ENCODE measurements around the gene ARHGAP30.

DNA sequence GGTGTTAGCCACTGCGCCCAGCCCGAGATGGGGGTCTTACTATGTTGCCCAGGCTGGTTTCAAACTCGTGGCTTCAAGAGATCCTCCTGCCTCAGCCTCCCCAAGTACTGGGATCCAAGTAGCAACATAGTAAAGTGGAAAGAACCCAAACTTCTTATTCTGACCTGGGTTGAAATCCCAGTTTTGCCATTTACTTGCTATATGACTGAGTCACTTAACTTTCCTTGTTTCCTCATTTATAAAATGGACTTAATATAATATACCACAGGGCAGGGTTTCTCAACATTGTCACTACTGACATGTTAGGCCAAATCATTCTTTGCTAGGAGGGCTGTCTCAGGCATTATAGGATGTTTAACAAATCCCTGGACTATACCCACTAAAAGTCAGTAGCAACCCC is 41.4 kb upstream of the ARHGAP30 start:
- TF ChIP-seq, protein P1, sequence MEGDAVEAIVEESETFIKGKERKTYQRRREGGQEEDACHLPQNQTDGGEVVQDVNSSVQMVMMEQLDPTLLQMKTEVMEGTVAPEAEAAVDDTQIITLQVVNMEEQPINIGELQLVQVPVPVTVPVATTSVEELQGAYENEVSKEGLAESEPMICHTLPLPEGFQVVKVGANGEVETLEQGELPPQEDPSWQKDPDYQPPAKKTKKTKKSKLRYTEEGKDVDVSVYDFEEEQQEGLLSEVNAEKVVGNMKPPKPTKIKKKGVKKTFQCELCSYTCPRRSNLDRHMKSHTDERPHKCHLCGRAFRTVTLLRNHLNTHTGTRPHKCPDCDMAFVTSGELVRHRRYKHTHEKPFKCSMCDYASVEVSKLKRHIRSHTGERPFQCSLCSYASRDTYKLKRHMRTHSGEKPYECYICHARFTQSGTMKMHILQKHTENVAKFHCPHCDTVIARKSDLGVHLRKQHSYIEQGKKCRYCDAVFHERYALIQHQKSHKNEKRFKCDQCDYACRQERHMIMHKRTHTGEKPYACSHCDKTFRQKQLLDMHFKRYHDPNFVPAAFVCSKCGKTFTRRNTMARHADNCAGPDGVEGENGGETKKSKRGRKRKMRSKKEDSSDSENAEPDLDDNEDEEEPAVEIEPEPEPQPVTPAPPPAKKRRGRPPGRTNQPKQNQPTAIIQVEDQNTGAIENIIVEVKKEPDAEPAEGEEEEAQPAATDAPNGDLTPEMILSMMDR (IDR thresholded peaks at IDR 0.05): no peak
- no peak for TF ChIP-seq POLR2AphosphoS5 (IDR thresholded peaks at IDR 0.05)
- TF ChIP-seq POLR2A (IDR thresholded peaks at IDR 0.05): no peak

Measured in prostate gland (tissue), 2 donors.